AG09319 (cell line): Measurements from ENCODE around the gene CATSPERZ.

Source experiments
- DNase-seq: peaks from one replicate; pipeline ENCODE4 v3.0.0-alpha.2; 2010; ENCODE audit warnings: low read depth; ENCODE audit errors: extremely low read depth
- TF ChIP-seq, protein P1 (sequence below): IDR thresholded peaks from 2 replicates; pipeline ENCODE4 v1.5.1; 2011; ENCODE audit warnings: low read depth, mild to moderate bottlenecking, inconsistent platforms, low read length, moderate library complexity

The CATSPERZ gene

DNA sequence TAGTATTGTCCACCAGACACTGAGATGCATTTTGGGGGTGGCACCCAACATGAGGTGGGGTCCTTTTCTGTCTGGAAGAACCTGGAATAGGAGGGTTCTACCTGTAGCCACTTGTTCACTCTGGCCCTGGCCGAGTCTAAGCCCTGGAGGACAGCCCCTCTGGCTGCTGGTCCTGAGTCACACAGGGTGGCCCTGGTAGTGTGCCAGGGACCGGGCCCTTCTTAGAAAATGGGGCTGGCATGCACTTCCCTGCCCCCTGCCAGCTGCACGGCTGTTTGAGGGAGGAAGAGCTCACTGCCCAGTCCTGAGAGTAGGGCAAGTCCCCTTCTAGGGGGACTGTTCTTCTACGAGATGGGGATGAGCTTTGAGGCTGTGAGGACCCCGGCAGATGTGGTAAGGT is 46.7 kb upstream of the CATSPERZ start:
- DNase-seq: no peak

DNA sequence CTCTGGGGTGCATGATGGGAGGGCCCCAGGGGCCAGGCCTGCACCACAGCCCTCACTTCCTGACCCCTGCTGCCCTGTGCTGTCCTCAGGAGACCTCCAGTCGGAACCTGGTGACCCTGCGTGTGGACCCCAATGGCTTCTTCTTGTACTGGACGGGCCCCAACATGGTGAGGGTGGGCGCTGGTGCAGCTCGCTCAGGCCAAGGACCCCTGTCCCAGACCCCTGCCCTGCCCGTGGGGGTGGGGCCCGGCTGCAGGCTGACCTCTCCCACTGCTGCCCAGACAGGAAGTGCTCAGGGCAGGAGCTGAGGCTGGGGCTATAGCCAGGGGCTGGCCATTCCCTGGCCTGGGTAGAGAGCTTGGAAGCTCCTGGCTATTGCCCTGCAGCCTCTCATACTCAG is 45.8 kb upstream of the CATSPERZ start:
- TF ChIP-seq, protein P1, sequence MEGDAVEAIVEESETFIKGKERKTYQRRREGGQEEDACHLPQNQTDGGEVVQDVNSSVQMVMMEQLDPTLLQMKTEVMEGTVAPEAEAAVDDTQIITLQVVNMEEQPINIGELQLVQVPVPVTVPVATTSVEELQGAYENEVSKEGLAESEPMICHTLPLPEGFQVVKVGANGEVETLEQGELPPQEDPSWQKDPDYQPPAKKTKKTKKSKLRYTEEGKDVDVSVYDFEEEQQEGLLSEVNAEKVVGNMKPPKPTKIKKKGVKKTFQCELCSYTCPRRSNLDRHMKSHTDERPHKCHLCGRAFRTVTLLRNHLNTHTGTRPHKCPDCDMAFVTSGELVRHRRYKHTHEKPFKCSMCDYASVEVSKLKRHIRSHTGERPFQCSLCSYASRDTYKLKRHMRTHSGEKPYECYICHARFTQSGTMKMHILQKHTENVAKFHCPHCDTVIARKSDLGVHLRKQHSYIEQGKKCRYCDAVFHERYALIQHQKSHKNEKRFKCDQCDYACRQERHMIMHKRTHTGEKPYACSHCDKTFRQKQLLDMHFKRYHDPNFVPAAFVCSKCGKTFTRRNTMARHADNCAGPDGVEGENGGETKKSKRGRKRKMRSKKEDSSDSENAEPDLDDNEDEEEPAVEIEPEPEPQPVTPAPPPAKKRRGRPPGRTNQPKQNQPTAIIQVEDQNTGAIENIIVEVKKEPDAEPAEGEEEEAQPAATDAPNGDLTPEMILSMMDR: no peak
- DNase-seq: no peak

More for the DNA sequence above, 46.7 kb upstream of the CATSPERZ start:
- TF ChIP-seq, protein P1: no peak

DNA sequence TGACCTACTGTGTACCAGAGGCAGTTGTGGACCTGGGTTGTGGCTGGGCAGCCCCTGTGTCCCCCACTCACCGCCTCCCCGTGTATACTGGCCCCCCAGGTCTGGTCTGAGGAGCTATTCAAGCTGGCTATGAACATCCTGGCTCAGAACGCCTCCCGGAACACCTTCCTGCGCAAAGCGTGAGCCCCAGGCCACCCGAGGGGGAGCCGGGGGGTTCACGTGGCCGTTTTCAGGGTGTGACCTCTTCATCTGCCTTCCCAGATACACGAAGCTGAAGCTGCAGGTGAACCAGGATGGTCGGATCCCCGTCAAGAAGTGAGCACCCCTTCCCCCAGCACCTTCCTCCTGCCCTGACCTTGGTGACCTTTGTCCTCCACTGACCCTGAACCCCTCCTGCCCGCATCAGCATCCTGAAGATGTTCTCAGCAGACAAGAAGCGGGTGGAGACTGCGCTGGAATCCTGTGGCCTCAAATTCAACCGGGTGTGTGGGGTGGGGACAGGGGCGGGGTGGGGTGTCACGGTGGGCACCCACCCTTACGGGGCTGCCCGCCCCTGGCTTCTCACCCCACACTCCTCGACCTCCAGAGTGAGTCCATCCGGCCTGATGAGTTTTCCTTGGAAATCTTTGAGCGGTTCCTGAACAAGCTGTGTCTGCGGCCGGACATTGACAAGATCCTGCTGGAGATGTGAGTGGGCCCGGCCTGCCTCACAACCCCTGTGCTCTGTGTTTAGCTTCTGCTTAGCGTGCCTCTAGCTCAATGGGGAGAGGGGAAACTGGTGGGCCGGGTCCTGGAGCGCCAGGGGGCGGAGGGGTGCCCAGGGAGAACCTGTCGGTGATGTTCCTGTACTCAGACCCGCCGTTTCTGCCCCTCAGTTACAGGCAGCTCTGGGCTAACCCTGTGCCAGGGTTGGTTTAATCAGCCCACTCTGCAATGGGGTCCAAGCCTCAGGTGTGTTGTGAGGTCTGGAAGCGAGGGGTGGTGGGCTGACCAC is 44.7 kb upstream of the CATSPERZ start:
- DNase-seq: no peak
- TF ChIP-seq, protein P1: no peak

DNA sequence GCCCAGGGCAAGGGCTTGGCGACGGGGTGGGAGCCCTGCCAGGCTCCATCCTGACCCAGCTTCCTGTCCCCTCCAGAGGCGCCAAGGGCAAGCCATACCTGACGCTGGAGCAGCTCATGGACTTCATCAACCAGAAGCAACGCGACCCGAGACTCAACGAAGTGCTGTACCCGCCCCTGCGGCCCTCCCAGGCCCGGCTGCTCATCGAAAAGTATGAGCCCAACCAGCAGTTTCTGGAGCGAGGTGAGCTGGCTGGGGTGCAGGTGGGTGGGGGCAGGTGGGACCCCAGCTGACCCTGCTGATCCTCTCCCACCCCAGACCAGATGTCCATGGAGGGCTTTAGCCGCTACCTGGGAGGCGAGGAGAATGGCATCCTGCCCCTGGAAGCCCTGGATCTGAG is 43.9 kb upstream of the CATSPERZ start:
- TF ChIP-seq, protein P1: no peak
- no peak for DNase-seq

DNA sequence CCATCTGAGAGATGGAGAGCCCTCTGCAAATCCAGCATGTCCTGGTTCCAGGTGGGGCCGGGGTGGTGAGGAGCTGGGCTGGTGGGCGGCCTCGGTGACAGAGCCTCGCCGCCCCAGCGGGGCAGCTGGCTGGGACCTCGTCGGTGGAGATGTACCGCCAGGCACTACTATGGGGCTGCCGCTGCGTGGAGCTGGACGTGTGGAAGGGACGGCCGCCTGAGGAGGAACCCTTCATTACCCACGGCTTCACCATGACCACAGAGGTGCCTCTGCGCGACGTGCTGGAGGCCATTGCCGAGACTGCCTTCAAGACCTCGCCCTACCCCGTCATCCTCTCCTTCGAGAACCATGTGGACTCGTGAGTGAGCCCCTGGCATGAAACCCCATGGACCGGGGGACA is 41.8 kb upstream of the CATSPERZ start:
- TF ChIP-seq, protein P1: no peak
- no peak for DNase-seq

DNA sequence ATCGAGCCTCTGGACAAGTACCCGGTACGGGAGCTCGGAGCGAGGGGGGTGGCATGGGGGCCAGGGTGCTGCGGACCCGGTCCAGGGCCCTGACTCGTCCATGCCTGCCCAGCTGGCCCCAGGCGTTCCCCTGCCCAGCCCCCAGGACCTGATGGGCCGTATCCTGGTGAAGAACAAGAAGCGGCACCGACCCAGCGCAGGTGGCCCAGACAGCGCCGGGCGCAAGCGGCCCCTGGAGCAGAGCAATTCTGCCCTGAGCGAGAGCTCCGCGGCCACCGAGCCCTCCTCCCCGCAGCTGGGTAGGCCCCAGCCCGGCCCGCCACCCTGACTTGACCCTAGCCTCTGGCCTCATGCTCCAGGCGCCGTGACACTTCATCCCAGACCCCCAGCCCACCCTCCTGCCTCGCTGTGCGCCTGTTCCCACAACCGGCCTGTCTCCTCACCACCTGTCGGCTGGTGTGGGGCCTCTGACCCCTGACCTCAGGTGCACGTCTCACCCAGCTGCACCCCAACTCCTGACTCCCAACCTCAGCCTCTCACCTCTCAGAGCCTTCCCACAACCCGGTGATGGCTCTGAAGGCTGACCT is 41.1 kb upstream of the CATSPERZ start:
- DNase-seq: no peak

More for the DNA sequence above, 41.1 kb upstream of the CATSPERZ start:
- TF ChIP-seq, protein P1: no peak
